ENCODE measurements around the gene USP12.
A peak's percentile ranks its signal among the peaks of the same experiment; 100 is the strongest.

USP12 gene

GRCh38 chr13:27044837-27045570, 126.6 kb downstream of the USP12 start:
- peak; percentile 23 for DNase-seq (ENCODE audit: low read depth, low spot score)
- no peak for TF ChIP-seq CTCF (IDR thresholded peaks at IDR 0.05; ENCODE audit: low read depth, low read length)
- in situ Hi-C loops (cut with HindIII; ENCODE audit: low sequenced_read_pairs): no loop called here
- H3K4me3 ChIP-seq (ENCODE audit: low read depth, low read length): no peak overlapping the region

- no peak for TF ChIP-seq CTCF (IDR thresholded peaks at IDR 0.05; ENCODE audit: low read depth, low read length)
- in situ Hi-C loops (cut with HindIII; ENCODE audit: low sequenced_read_pairs): no loop called here
- peak; percentile 96 for DNase-seq (ENCODE audit: low read depth, low spot score)
- no peak overlapping the region for H3K4me3 ChIP-seq (ENCODE audit: low read depth, low read length)
Measured at GRCh38 chr13:27043013-27043412, 128.6 kb downstream of the USP12 start.

GRCh38 chr13:27041341-27041740, 130.3 kb downstream of the USP12 start:
- TF ChIP-seq CTCF (IDR thresholded peaks at IDR 0.05; ENCODE audit: low read depth, low read length): no peak
- no peak for DNase-seq (ENCODE audit: low read depth, low spot score)
- in situ Hi-C loops (cut with HindIII; ENCODE audit: low sequenced_read_pairs): no loop called here
- H3K4me3 ChIP-seq (ENCODE audit: low read depth, low read length): no peak overlapping the region

GRCh38 chr13:27040826-27041108, 130.8 kb downstream of the USP12 start:
- no peak overlapping the region for H3K4me3 ChIP-seq (ENCODE audit: low read depth, low read length)
- in situ Hi-C loops (cut with HindIII; ENCODE audit: low sequenced_read_pairs): no loop called here
- no peak for DNase-seq (ENCODE audit: low read depth, low spot score)
- TF ChIP-seq CTCF (IDR thresholded peaks at IDR 0.05; ENCODE audit: low read depth, low read length): no peak

- no peak for TF ChIP-seq CTCF (IDR thresholded peaks at IDR 0.05; ENCODE audit: low read depth, low read length)
- no peak for DNase-seq (ENCODE audit: low read depth, low spot score)
- in situ Hi-C loops (cut with HindIII; ENCODE audit: low sequenced_read_pairs): no loop called here
- H3K4me3 ChIP-seq (ENCODE audit: low read depth, low read length): no peak overlapping the region
Measured at GRCh38 chr13:27039171-27039701, 132.4 kb downstream of the USP12 start.

- no peak overlapping the region for H3K4me3 ChIP-seq (ENCODE audit: low read depth, low read length)
- in situ Hi-C loops (cut with HindIII; ENCODE audit: low sequenced_read_pairs): no loop called here
- no peak for TF ChIP-seq CTCF (IDR thresholded peaks at IDR 0.05; ENCODE audit: low read depth, low read length)
- peak; percentile 81 for DNase-seq (ENCODE audit: low read depth, low spot score)
Measured at GRCh38 chr13:27038323-27038722, 133.3 kb downstream of the USP12 start.
